H1 (cell line): ENCODE measurements around the gene TMEM221. TPM values are rescaled to one million over a fixed set of nuclear protein-coding genes. Genes with fewer than 3 reads are reported as not detected.
A peak's percentile ranks its signal among the peaks of the same experiment; 100 is the strongest.

ENCODE experiments used
- CBX8 ChIP-seq: fragments of 300-800, 300-1000 bp; sonication (generic); IDR thresholded peaks from 2 replicates; pipeline ENCODE4 v1.7.1; 2016; ENCODE audit warnings: low read depth, low read length, borderline replicate concordance
- CHD1 ChIP-seq: IDR thresholded peaks from 2 replicates; pipeline ENCODE4 v1.6.1; 2012; ENCODE audit warnings: low read depth, low read length, improper control_type of control experiment
- CREB1 ChIP-seq: IDR thresholded peaks from 2 replicates; pipeline ENCODE4 v1.6.1; 2012; ENCODE audit warnings: inconsistent platforms
- CTBP2 ChIP-seq: IDR thresholded peaks from 2 replicates; pipeline ENCODE4 v1.7.0; 2011; ENCODE audit warnings: borderline replicate concordance, mild to moderate bottlenecking, moderate library complexity, mixed read lengths, low read length; ENCODE audit not compliant: insufficient read depth, insufficient read length
- GTF2F1 ChIP-seq: IDR thresholded peaks from 2 replicates; pipeline ENCODE4 v1.6.1; 2012; ENCODE audit warnings: low read depth, low read length, improper control_type of control experiment, borderline replicate concordance
- HDAC2 ChIP-seq, 2 experiments: fragments of 300-600 bp in 1 of 2; sonication (generic) in 1 of 2; IDR thresholded peaks; 2 replicates each; pipeline ENCODE4 v1.6.1; 2011 to 2012; ENCODE audit warnings: low read depth in 2 of 2, low read length in 2 of 2, mild to moderate bottlenecking in 2 of 2, moderate library complexity in 2 of 2, borderline replicate concordance in 1 of 2, inconsistent platforms in 1 of 2
- KDM1A ChIP-seq: fragments of 200-600, 300-600 bp; sonication (generic); IDR thresholded peaks from 2 replicates; pipeline ENCODE4 v1.7.1; 2016; ENCODE audit warnings: mild to moderate bottlenecking, low read length, borderline replicate concordance
- MAFK ChIP-seq: IDR thresholded peaks from 2 replicates; pipeline ENCODE4 v1.6.1; 2012; ENCODE audit warnings: low read depth, mild to moderate bottlenecking, improper control_type of control experiment, low read length
- POLR2AphosphoS5 ChIP-seq: IDR thresholded peaks from 2 replicates; pipeline ENCODE4 v1.6.1; 2011; ENCODE audit warnings: low read depth, low read length
- POU5F1 ChIP-seq: IDR thresholded peaks from 2 replicates; pipeline ENCODE4 v1.6.1; 2011; ENCODE audit warnings: low read depth, mild to moderate bottlenecking, low read length, moderate library complexity
- SAP30 ChIP-seq: fragments of 300-600 bp; sonication (generic); IDR thresholded peaks from 2 replicates; pipeline ENCODE4 v1.7.1; 2012; ENCODE audit warnings: low read length, moderate library complexity, mild to moderate bottlenecking, inconsistent platforms; ENCODE audit not compliant: insufficient read depth, insufficient replicate concordance
- SIN3A ChIP-seq, 2 experiments: IDR thresholded peaks in 1 of 2; conservative IDR thresholded peaks in 1 of 2; 2 replicates each; pipeline ENCODE4 v1.6.1; 2011 to 2012; ENCODE audit warnings: low read length in 2 of 2, improper control_type of control experiment in 1 of 2, low read depth in 1 of 2, mild to moderate bottlenecking in 1 of 2
- SIX5 ChIP-seq: IDR thresholded peaks from 2 replicates; pipeline ENCODE4 v1.6.1; 2011; ENCODE audit warnings: mild to moderate bottlenecking, low read depth, low read length
- SRF ChIP-seq: IDR thresholded peaks from 2 replicates; pipeline ENCODE4 v1.6.1; 2011; ENCODE audit warnings: mild to moderate bottlenecking, low read depth, low read length, moderate library complexity
- TBP ChIP-seq: IDR thresholded peaks from 2 replicates; pipeline ENCODE4 v1.6.1; 2011; ENCODE audit warnings: low read depth, low read length, improper control_type of control experiment
- TCF12 ChIP-seq: IDR thresholded peaks from 2 replicates; pipeline ENCODE4 v1.6.1; 2011; ENCODE audit warnings: low read depth, mild to moderate bottlenecking, low read length
- polyA plus RNA-seq, 7 experiments: library from polyadenylated mRNA; depleted of rRNA in 3 of 7; stranded (reverse) in 5 of 7; unstranded in 2 of 7; fragments of >200 nt in 5 of 7; fragments of 200-250 nt in 2 of 7; gene quantifications; 1 replicate in 5 of 7; 2 replicates in 1 of 7; 4 replicates in 1 of 7; pipeline versions ENCODE4 v1.2.1 to v1.2.3, GENCODE V29; 2011 to 2013; ENCODE audit warnings: missing spikeins in 2 of 7, mixed read lengths in 2 of 7
- total RNA-seq: library from RNA; stranded (reverse); fragmentation: NEBNext Ultra II Directional; extraction: Animal tissue kit (Norgen Biotek cat#: 25700); gene quantifications from 2 replicates; pipeline ENCODE4 v1.2.1, GENCODE V29; 2021
- TF ChIP-seq, protein P1 (sequence below), 3 experiments: IDR thresholded peaks; 1 replicate in 2 of 3; 2 replicates in 1 of 3; pipeline versions ENCODE4 v1.5.1 to v1.6.1; 2011; ENCODE audit warnings: low read length in 3 of 3, mild to moderate bottlenecking in 3 of 3, inconsistent platforms in 2 of 3, low read depth in 1 of 3, moderate library complexity in 1 of 3; ENCODE audit not compliant: insufficient read depth in 1 of 3; ENCODE audit errors: control extremely low read depth in 1 of 3
- TF ChIP-seq, protein P2 (sequence below): IDR thresholded peaks from 2 replicates; pipeline ENCODE4 v1.6.1; 2011; ENCODE audit warnings: low read depth, mild to moderate bottlenecking, low read length; ENCODE audit not compliant: insufficient read depth
- TF ChIP-seq, protein P3 (sequence below): IDR thresholded peaks from 2 replicates; pipeline ENCODE4 v1.6.1; 2012; ENCODE audit warnings: inconsistent platforms

TMEM221 gene
- total and polyA plus RNA-seq, 2 of the 8 experiments (the other 6 are each of a cell fraction or from before 2014, with no cell fraction given): 1.4 to 2.0 TPM

DNA sequence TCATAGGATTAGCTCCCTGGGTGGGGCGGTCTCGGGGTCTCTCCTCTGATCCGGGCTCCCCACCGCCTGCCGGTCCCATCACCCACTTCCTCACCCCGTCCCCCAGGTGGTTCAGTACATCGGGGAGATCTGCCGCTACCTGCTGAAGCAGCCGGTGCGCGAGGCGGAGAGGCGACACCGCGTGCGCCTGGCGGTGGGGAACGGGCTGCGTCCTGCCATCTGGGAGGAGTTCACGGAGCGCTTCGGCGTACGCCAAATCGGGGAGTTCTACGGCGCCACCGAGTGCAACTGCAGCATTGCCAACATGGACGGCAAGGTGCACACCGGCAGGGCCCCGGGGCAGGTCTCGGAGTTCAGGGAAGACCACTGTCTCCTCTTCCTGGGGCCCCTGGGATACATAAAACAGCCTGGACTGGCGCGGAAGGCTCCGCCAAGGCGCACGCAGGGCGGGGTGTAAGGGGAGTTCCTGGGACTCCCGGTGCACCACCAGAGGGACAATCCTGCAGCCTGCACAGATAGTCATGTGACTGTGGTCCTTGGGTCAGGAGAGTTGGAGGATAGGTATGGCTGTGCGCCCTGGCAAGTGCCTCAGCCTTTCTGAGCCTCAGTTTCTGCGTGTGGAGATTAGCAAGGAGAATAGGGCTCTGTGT, 48.8 kb upstream of the TMEM221 start (continued):
- TF ChIP-seq TBP (peak; percentile 10; the same call in 1 of the 2 replicates), SIX5 (no peak), CREB1 (no peak), KDM1A (no peak), MAFK (no peak), CTBP2 (no peak), POLR2AphosphoS5 (0 out of 2 replicates have a peak, but pooled peaks have one; percentile 38), SAP30 (no peak), HDAC2 (IDR thresholded peaks at IDR 0.05; ENCODE audit: borderline replicate concordance in 1 of 2, low read depth in 2 of 2, low read length in 2 of 2) (no peak), GTF2F1 (no peak), CBX8 (no peak), SIN3A (conservative IDR thresholded peaks at IDR 0.05 in 1 of 2, IDR thresholded peaks at IDR 0.05 in 1 of 2; ENCODE audit: low read depth in 1 of 2, low read length in 2 of 2) (no peak), CHD1 (no peak), SRF (no peak), TCF12 (no peak), POU5F1 (no peak)
- TF ChIP-seq, protein P1, sequence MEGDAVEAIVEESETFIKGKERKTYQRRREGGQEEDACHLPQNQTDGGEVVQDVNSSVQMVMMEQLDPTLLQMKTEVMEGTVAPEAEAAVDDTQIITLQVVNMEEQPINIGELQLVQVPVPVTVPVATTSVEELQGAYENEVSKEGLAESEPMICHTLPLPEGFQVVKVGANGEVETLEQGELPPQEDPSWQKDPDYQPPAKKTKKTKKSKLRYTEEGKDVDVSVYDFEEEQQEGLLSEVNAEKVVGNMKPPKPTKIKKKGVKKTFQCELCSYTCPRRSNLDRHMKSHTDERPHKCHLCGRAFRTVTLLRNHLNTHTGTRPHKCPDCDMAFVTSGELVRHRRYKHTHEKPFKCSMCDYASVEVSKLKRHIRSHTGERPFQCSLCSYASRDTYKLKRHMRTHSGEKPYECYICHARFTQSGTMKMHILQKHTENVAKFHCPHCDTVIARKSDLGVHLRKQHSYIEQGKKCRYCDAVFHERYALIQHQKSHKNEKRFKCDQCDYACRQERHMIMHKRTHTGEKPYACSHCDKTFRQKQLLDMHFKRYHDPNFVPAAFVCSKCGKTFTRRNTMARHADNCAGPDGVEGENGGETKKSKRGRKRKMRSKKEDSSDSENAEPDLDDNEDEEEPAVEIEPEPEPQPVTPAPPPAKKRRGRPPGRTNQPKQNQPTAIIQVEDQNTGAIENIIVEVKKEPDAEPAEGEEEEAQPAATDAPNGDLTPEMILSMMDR (IDR thresholded peaks at IDR 0.05; ENCODE audit: control extremely low read depth in 1 of 3, insufficient read depth in 1 of 3, low read depth in 1 of 3, low read length in 3 of 3): peak in 1 of 3 experiments; percentile 12; a peak in 1 of 4 replicates
- TF ChIP-seq, protein P2, sequence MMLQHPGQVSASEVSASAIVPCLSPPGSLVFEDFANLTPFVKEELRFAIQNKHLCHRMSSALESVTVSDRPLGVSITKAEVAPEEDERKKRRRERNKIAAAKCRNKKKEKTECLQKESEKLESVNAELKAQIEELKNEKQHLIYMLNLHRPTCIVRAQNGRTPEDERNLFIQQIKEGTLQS: no peak
- TF ChIP-seq, protein P3, sequence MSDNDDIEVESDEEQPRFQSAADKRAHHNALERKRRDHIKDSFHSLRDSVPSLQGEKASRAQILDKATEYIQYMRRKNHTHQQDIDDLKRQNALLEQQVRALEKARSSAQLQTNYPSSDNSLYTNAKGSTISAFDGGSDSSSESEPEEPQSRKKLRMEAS: peak; percentile 63
